Hematopoietic multipotent progenitor cell (in vitro differentiated cells): ENCODE measurements around the gene LY6G5C. TPM values are rescaled to one million over a fixed set of nuclear protein-coding genes. Genes with fewer than 3 reads are reported as not detected.
"Not testable (repeated sequence)": the region's sequence is repeated elsewhere in the genome, so short reads cannot be mapped to it uniquely, and the experiment has no call there.

Experiments used
- DNase-seq, 3 donors: peaks; one replicate each; pipeline ENCODE4 v3.0.0-alpha.2; 2011 to 2015; ENCODE audit warnings: low read depth in 2 of 3, low spot score in 2 of 3
- total RNA-seq: library from RNA; depleted of rRNA; stranded (reverse); fragments of >200 nt; gene quantifications from one replicate; pipeline ENCODE4 v1.2.3, GENCODE V29; 2012

The LY6G5C gene
- total RNA-seq, 1 donor, result 3.5 TPM

GRCh38 chr6:31715022-31715958 is 34.4 kb upstream of the LY6G5C start, which contains the start of gene LY6G6D:
Gene LY6G6D (plus strand): TSS chr6:31715348. CDS start chr6:31715356, 8 bp downstream.
- DNase-seq, result no peak

DNA sequence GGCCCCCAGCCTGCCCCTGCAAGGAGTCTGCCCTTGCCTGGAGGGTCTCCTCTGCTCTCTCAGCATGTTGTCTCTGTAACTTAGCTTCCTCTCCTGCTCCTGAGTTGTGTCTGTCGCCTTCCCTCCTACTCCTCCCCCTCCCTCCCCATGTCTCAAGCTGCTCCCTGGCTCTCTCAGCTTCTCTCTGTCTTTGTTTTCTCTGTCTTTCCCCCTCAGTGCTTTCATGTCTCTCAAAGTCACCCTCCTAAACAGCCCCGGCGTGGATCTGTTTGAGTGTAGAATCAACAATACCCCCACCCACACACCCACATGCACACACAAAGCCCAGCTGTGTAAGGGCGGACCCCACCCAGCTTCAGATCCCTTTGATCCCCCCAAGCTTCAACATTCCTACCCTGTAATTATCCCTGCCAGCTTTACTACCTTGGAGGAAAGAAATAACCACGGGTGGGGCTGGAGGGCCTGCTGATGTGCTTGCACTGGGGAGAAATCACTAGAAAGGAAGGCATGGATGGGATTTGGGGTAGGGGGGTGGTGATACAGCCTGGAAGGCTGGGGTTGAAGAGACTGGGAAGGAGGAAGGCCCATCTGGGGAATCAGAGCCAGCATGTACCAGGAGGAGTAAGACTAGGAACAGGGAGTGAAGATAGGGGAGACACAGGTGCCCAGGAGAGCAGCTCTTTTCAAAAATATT is 33.3 kb upstream of the LY6G5C start:
- DNase-seq, result no peak

GRCh38 chr6:31713465-31713864 is 32.6 kb upstream of the LY6G5C start:
- no peak for DNase-seq

DNA sequence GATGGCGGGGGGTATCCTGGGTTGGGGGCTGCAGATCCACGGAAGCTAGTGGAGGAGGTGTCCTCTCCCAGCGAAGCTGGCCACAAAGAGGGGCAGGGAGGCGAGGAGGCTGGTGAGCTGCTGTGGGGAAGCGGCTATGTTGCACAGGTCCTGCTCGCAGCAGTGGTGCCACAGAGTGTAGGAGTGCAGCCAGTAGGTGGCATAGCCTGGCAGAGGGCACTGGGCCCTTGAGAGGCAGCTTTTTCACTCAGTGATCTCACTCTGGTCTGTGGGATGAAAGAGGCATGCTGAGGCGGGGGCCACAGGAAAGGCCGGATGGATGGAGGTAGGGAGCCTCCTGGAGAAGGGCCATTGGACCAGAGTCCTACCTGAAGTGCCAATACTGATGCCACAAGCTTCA is 31.4 kb upstream of the LY6G5C start:
- DNase-seq, result peak in 2 of 3 donors; percentile 66 to 74

- peak in 2 of 3 donors; percentile 54 to 64 for DNase-seq
Measured at GRCh38 chr6:31711233-31711632, 30.4 kb upstream of the LY6G5C start.

GRCh38 chr6:31710523-31711219 is 29.8 kb upstream of the LY6G5C start:
- no peak for DNase-seq

DNA sequence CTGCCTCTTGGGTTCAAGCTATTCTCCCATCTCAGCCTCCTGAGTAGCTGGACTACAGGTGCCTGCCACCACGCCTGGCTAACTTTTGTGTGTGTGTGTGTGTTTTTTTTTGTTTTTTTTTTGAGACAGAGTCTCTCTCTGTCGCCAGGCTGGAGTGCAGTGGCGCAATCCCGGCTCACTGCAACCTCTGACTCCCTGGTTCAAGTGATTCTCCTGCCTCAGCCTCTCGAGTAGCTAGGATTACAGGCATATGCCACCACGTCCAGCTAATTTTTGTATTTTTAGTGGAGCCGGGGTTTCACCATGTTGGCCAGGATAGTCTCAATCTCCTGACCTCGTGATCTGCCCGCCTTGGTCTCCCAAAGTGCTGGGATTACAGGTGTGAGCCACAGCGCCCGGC is 28.3 kb upstream of the LY6G5C start:
- not testable (repeated sequence) for DNase-seq

- DNase-seq, result no peak
Measured at GRCh38 chr6:31708224-31708623, 27.4 kb upstream of the LY6G5C start.

GRCh38 chr6:31707701-31708100 is 26.8 kb upstream of the LY6G5C start:
- no peak for DNase-seq

- DNase-seq, result no peak
Measured at GRCh38 chr6:31706599-31706998, 25.7 kb upstream of the LY6G5C start, which contains the start of gene LY6G6F. Gene LY6G6F (plus strand): TSS chr6:31706866. CDS start chr6:31706907, 41 bp downstream.

GRCh38 chr6:31705931-31706330 is 25.1 kb upstream of the LY6G5C start:
- DNase-seq, result no peak

- peak; percentile 88 to 99 (median 98) for DNase-seq
Measured at GRCh38 chr6:31702819-31703716, 22.2 kb upstream of the LY6G5C start, which contains the start of gene ABHD16A. Gene ABHD16A (minus strand): TSS chr6:31703324. CDS start chr6:31703281, 43 bp downstream.

DNA sequence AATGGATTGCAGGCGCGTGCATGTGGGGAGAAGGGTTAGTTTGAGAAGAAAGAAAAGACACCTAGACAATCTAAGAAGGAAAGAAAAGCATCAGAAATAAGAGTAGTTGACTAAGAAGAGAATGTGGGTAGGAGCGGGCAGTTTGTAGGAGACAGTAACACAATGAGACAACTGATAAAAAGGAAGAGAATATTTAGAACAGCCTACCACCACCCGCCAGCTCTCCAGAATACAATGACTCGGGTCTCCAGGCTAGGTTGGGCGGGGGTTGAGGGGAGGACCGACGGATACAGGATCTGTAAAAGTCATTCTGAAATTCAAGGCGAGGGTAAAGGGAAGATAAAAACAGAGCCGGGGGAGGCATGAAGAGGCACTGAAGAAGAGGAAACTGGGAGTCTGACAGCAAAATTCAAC is 21.5 kb upstream of the LY6G5C start:
- peak in 1 of 3 donors; percentile 52 for DNase-seq

GRCh38 chr6:31701666-31702404 is 21.0 kb upstream of the LY6G5C start:
- DNase-seq, result no peak

GRCh38 chr6:31700740-31701401 is 20.0 kb upstream of the LY6G5C start:
- no peak for DNase-seq

DNA sequence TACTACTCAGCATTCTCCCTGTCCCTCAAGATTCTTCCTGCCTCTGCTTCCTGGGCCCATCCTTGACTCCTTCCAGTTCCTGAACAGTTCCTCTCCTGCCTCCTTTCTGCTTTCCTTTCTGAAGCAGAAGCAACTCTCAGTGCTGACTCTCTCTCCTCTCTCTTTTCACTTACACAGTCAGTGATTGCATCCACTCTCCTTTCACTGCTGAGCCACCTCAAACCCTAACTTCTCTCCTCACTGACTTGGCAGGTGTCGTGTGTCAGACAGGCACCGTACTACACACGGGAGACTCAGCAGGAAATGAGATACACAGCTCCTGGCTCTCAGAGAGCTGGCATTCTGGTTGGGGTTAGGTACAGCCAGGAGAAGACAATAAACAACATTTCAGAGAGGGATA is 16.7 kb upstream of the LY6G5C start:
- DNase-seq, result no peak

GRCh38 chr6:31693535-31693934 is 12.7 kb upstream of the LY6G5C start:
- DNase-seq, result no peak

DNA sequence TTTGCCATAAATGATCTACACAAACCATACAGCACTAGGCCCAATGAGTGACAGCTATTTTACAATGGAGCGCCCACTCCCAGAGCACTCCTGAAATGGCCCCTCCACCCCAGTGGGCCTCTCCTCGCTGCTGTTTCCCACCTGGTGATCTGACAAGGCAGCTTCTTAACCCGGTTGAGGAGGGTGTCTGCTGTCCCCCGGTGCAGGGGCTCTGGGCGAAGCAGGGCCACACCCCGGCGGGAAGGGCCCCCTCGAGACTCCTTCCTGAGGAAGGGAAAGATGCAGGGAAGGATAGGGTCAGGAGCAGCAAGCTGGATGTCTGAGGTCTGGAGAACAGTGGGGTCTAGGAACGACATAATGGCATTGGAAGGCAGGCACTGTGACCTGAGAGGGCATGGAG is 12.0 kb upstream of the LY6G5C start:
- DNase-seq, result no peak

- no peak for DNase-seq
Measured at GRCh38 chr6:31692353-31692752, 11.5 kb upstream of the LY6G5C start.
